Hematopoietic multipotent progenitor cell treated with erythropoietin and hydrocortisone succinate and interleukin-3 and kit ligand, for 8 days (in vitro differentiated cells): ENCODE measurements around the gene TRAF2.

Source experiments
- DNase-seq: peaks from one replicate; pipeline ENCODE4 v3.0.0-alpha.2; 2015

Gene TRAF2

GRCh38 chr9:136917902-136918301 is 31.6 kb downstream of the TRAF2 start:
- no peak for DNase-seq

GRCh38 chr9:136920069-136920468 is 33.8 kb downstream of the TRAF2 start:
- DNase-seq: no peak

GRCh38 chr9:136920734-136921231 is 34.5 kb downstream of the TRAF2 start:
- no peak for DNase-seq

GRCh38 chr9:136921307-136921706 is 35.0 kb downstream of the TRAF2 start:
- no peak for DNase-seq

GRCh38 chr9:136921718-136922117 is 35.4 kb downstream of the TRAF2 start:
- no peak for DNase-seq

GRCh38 chr9:136922540-136922939 is 36.2 kb downstream of the TRAF2 start:
- DNase-seq: no peak

- no peak for DNase-seq
These were observed 37.6 kb downstream of the TRAF2 start for GRCh38 chr9:136923881-136924280.

- DNase-seq: no peak
These were observed 39.3 kb downstream of the TRAF2 start for GRCh38 chr9:136925414-136926153.

- no peak for DNase-seq
These were observed 39.9 kb downstream of the TRAF2 start for GRCh38 chr9:136926154-136926704.

GRCh38 chr9:136926749-136927148 is 40.4 kb downstream of the TRAF2 start:
- no peak for DNase-seq

- no peak for DNase-seq
These were observed 41.3 kb downstream of the TRAF2 start for GRCh38 chr9:136927343-136928271.

GRCh38 chr9:136928591-136928990 is 42.3 kb downstream of the TRAF2 start:
- no peak for DNase-seq

GRCh38 chr9:136930014-136930413 is 43.7 kb downstream of the TRAF2 start:
- DNase-seq: no peak

- DNase-seq: no peak
These were observed 45.4 kb downstream of the TRAF2 start for GRCh38 chr9:136931611-136932130.

GRCh38 chr9:136934277-136934676 is 48.0 kb downstream of the TRAF2 start:
- DNase-seq: no peak

GRCh38 chr9:136935651-136936050 is 49.3 kb downstream of the TRAF2 start:
- no peak for DNase-seq

GRCh38 chr9:136936645-136937170 is 50.4 kb downstream of the TRAF2 start:
- DNase-seq: no peak

GRCh38 chr9:136937186-136938001 is 51.1 kb downstream of the TRAF2 start:
- no peak for DNase-seq

GRCh38 chr9:136939431-136939995 is 53.2 kb downstream of the TRAF2 start:
- DNase-seq: no peak

- no peak for DNase-seq
These were observed 53.7 kb downstream of the TRAF2 start for GRCh38 chr9:136939996-136940525.

- no peak for DNase-seq
These were observed 54.4 kb downstream of the TRAF2 start for GRCh38 chr9:136940526-136941230.
